ENCODE measurements around the gene STAU1. TPM values are rescaled to one million over a fixed set of nuclear protein-coding genes. Genes with fewer than 3 reads are reported as not detected.

The STAU1 gene
- total RNA-seq, 1 donor from 2014 or later = 59.3 TPM

DNA sequence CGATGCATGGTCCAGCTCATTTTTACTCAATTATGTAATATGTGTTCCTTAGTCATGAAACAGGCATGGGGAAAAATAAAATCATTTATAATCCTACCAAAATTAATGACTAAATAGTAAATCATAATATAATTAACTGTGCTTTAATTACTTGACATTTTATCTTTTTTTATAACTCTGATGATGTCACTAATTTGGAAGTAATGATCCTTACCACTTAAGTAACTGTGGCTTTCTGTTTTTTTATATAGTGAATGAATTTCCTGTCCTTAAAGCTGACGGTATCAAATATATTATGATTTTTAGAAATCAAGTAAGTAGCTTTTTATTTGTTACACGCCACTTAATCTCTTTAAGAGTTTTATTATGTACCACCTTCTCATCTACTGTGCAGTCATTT is 109.8 kb downstream of the STAU1 start:
- intact Hi-C loops (cut with DNase I) = no loop called here
- Histone ChIP-seq H3K36me3 (peaks cover 62 to 78% of the 10 kb centered on the region in 2 donors), H3K9me3 (no peaks in the 10 kb centered on the region), H3K27ac (no peak overlapping the region), H3K4me3 (no peak overlapping the region), H3K4me1 (no peaks in the 10 kb centered on the region), H3K27me3 (no peaks in the 10 kb centered on the region)
- TF ChIP-seq, protein P1, sequence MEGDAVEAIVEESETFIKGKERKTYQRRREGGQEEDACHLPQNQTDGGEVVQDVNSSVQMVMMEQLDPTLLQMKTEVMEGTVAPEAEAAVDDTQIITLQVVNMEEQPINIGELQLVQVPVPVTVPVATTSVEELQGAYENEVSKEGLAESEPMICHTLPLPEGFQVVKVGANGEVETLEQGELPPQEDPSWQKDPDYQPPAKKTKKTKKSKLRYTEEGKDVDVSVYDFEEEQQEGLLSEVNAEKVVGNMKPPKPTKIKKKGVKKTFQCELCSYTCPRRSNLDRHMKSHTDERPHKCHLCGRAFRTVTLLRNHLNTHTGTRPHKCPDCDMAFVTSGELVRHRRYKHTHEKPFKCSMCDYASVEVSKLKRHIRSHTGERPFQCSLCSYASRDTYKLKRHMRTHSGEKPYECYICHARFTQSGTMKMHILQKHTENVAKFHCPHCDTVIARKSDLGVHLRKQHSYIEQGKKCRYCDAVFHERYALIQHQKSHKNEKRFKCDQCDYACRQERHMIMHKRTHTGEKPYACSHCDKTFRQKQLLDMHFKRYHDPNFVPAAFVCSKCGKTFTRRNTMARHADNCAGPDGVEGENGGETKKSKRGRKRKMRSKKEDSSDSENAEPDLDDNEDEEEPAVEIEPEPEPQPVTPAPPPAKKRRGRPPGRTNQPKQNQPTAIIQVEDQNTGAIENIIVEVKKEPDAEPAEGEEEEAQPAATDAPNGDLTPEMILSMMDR (IDR thresholded peaks at IDR 0.05) = no peak
- no peak for DNase-seq (ENCODE audit: low spot score in 2 of 2)

DNA sequence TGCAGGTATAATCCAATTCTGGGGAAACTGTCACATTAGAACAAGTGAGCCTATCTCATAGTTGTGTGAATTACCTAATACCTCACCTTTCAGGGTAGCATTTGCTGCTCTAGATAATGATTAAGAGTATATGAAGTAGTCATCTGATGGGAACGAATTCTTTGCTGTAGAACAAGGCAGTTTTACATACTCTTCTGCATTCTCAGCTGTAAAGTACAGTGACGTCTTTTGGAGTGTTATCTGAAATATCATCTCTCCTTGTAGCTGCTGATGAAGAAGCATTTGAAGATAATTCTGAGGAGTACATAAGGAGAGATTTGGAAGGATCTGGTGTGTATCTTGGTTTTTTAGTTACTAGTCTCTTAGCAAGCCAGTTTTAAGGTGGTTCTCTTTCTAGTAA is 113.6 kb downstream of the STAU1 start:
- intact Hi-C loops (cut with DNase I) = no loop called here
- no peaks in the 10 kb centered on the region for H3K4me1 ChIP-seq
- TF ChIP-seq, protein P1 (IDR thresholded peaks at IDR 0.05) = no peak
- H3K27ac ChIP-seq = no peak overlapping the region
- no peaks in the 10 kb centered on the region for H3K27me3 ChIP-seq
- DNase-seq (ENCODE audit: low spot score in 2 of 2) = no peak
- peaks cover 56 to 89% of the 10 kb centered on the region in 2 donors for H3K36me3 ChIP-seq
- H3K4me3 ChIP-seq = no peak overlapping the region
- H3K9me3 ChIP-seq = no peaks in the 10 kb centered on the region

Other genes starting within 250 kb of the STAU1 start
- 13.6 TPM for gene CSE1L, start 142.0 kb downstream of the STAU1 start, total RNA-seq
- gene DDX27, start 31.1 kb upstream of the STAU1 start, total RNA-seq = 17.3 TPM
- 49.1 TPM for gene ZNFX1, start 89.7 kb upstream of the STAU1 start, total RNA-seq

Measured in ascending aorta (tissue), 2 donors.